GM12891 (cell line): ENCODE results near the gene KIFAP3.
"Not testable (repeated sequence)": the region's sequence is repeated elsewhere in the genome, so short reads cannot be mapped to it uniquely, and the experiment has no call there.

Source experiments
- DNase-seq: peaks from one replicate; pipeline ENCODE4 v3.0.0; 2011; ENCODE audit warnings: low spot score; ENCODE audit not compliant: insufficient read length
- FAIRE-seq: peaks from 2 replicates; lab custom pipeline; 2011; peaks lifted over from hg19 to GRCh38; lab: Jason Lieb, UNC
- PAX5 ChIP-seq: IDR thresholded peaks from 2 replicates; pipeline ENCODE4 v1.6.1; 2011; ENCODE audit warnings: low read length, moderate library complexity, mild to moderate bottlenecking; ENCODE audit not compliant: insufficient read depth, severe bottlenecking
- POLR2A ChIP-seq: IDR thresholded peaks from 2 replicates; pipeline ENCODE4 v1.6.1; 2011; ENCODE audit warnings: low read depth, low read length, control low read depth
- POLR2AphosphoS5 ChIP-seq: IDR thresholded peaks from 2 replicates; pipeline ENCODE4 v1.6.1; 2011; ENCODE audit warnings: low read depth, low read length, control low read depth
- POU2F2 ChIP-seq: IDR thresholded peaks from 2 replicates; pipeline ENCODE4 v1.6.1; 2011; ENCODE audit warnings: low read depth, mild to moderate bottlenecking, control low read depth, low read length, moderate library complexity
- SPI1 ChIP-seq: IDR thresholded peaks from 2 replicates; pipeline ENCODE4 v1.6.1; 2011; ENCODE audit warnings: low read depth, low read length, control low read depth
- TAF1 ChIP-seq: IDR thresholded peaks from 2 replicates; pipeline ENCODE4 v1.6.1; 2011; ENCODE audit warnings: low read depth, low read length, control low read depth

KIFAP3 gene

DNA sequence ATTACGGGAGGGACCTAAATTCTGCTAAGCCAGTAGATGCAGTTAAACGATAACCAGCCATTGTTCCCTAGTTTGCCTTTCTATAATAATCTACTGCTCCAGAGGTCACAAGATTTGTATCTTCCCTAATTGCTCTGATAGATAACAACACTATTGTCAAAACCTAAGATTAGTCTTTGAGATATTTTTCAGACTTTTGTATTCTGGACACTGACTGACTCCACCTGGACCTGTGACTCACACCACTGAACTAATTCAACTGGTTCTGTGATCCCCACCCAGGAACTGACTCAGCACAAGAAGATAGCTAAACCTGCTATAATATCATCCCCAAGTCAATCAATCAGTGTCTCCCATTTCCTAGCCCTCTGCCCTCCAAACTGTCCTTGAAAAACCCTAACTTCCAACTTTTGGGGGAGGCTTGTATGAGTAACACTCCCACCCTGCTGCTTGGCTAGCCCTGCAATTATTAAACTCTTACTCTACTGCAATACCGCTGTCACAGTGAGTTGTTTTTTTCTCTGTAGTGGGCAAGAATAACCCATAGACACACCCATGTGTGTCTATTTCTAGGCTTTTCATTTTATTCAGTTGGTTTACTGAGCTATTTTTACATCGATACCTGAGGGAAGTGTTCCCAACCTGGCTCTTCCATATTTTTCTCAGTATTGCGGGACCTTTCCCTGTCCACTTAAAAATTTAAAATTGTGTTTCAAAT, 11.2 kb downstream of the KIFAP3 start:
- DNase-seq (no peak), FAIRE-seq (peak; percentile 35)
- TF ChIP-seq POLR2A, result no peak
- no peak for TF ChIP-seq POLR2AphosphoS5
- TF ChIP-seq POU2F2, result no peak
- no peak for TF ChIP-seq SPI1
- TF ChIP-seq TAF1, result no peak

DNA sequence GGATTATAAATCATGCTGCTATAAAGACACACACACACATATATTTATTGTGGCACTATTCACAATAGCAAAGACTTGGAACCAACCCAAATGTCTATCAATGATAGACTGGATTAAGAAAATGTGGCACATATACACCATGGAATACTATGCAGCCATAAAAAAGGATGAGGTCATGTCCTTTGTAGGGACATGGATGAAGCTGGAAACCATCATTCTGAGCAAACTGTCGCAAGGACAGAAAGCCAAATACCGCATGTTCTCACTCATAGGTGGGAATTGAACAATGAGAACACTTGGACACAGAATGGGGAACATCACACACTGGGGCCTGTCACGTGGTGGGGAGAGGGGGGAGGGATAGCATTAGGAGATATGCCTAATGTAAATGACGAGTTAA, 12.8 kb downstream of the KIFAP3 start:
- not testable (repeated sequence) for FAIRE-seq

DNA sequence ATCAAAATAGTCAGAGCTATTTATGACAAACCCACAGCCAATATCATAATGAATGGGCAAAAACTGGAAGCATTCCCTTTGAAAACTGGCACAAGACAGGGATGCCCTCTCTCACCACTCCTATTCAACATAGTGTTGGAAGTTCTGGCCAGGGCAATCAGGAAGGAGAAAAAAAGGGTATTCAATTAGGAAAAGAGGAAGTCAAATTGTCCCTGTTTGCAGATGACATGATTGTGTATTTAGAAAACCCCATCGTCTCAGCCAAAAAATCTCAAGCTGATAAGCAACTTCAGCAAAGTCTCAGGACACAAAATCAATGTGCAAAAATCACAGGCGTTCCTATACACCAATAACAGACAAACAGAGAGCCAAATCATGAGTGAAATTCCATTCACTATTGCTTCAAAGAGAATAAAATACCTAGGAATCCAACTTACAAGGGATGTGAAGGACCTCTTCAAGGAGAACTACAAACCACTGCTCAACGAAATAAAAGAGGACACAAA, 14.4 kb downstream of the KIFAP3 start:
- not testable (repeated sequence) for FAIRE-seq, DNase-seq
- TF ChIP-seq SPI1, result peak; percentile 24; the same call in 1 of the 2 replicates

More for the DNA sequence above, 12.8 kb downstream of the KIFAP3 start:
- not testable (repeated sequence) for DNase-seq

DNA sequence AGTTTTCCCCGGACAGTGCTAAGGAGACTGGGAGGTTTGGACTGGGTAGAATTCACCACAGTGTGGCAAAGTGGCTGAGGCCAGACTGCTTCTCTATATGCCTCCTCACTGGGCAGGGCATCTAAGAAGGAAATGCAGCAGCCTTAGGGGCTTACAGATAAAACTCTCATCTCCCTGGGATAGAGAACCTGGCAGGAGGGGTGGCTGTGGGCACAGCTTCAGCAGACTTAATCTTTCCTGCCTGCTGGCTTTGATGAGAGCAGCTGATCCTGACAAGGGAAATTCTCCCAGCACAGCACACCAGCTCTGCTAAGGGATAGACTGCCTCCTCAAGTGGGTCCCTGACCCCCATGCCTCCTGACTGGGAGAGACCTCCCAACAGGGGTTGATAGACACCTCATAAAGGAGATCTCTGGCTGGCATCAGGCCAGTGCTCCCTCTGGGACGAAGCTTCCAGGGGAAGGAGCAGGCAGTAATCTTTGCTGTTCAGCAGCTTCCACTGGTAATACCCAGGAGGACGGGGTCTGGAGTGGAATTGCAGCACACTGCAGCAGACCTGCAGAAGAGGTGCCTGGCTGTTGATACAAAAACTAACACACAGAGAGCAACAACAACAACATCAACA, 25.2 kb downstream of the KIFAP3 start:
- TF ChIP-seq PAX5, result no peak
- TF ChIP-seq POLR2AphosphoS5, result no peak
- no peak for TF ChIP-seq TAF1
- TF ChIP-seq SPI1, result no peak
- no peak for TF ChIP-seq POLR2A
- TF ChIP-seq POU2F2, result no peak
- FAIRE-seq, result no peak
- DNase-seq, result no peak

DNA sequence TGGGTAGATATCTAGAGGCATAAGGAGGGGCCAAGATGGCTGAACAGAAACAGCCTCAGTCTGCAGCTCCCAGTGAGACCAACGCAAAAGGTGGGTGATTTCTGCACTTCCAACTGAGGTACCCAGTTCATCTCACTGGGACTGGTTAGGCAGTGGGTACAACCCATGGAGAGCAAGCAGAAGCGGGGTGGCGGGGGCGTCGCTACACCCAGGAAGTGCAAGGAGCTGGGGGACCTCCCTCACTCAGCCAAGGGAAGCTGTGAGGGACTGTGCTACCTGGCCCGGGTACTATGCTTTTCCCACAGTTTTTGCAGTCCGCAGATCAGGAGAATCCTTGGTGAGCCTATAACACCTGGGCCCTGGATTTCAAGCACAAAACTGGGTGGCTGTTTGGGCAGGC, 26.0 kb downstream of the KIFAP3 start:
- TF ChIP-seq POU2F2 (no peak), POLR2A (no peak), POLR2AphosphoS5 (no peak), PAX5 (no peak), SPI1 (no peak), TAF1 (no peak)
- FAIRE-seq (no peak), DNase-seq (no peak)

DNA sequence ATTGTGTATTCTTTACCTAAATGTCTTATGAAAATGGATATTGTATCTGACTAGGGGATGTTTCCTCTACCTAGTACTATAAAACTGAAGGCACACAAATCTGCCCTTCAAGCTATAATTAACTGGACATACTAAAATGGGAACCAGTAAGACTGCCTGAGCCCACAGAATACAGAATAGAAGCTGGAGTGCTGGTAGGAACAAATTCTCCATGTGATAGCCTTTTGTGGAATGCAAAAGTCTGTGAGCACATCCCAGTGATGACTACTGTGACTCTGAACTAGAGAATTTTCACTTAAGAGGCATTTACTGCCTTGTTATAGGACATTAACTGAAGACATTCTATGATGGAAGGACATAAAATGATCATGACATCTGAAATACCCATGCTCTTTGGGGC, 30.3 kb downstream of the KIFAP3 start:
- DNase-seq (no peak), FAIRE-seq (no peak)
- no peak for TF ChIP-seq POU2F2
- no peak for TF ChIP-seq POLR2A
- no peak for TF ChIP-seq POLR2AphosphoS5
- no peak for TF ChIP-seq TAF1
- no peak for TF ChIP-seq SPI1
- no peak for TF ChIP-seq PAX5

DNA sequence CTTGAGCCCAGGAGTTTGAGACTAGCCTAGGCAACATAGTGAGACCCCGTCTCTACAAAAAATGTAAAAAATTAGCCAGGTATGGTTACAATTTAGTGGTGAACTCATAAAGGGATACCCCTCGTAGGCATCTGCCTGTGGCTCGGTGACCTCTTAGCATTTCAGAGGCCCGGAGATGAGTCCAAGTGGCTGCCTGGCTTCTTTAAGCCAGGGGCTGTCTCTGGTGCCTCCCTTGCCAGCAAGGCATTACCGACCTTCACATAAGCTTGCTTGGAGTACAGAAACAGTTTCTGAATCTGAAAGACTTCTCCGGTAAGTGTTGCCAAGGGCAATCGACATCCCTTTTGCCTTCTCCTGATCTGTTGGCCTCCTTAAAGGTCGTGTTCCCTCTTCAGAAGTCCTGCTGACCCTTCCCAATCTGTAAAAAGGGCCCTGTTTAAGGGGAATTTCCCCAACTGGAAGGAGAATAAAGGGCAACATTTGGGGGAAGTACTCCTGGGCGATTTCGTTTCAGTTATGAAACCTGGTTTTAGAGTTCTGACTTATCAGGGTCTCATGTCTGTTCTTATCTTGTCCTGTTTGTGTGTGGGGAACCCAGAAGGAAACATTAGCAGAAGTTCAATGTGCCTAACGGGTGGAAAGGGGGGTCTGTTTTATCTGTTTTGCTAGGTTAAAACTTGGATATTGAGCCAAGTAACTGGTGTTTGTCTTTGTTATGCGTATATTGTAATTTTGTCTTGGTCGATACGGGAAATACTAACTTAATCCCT, 32.9 kb downstream of the KIFAP3 start:
- TF ChIP-seq TAF1 (no peak), POLR2A (no peak), POLR2AphosphoS5 (no peak), SPI1 (no peak), POU2F2 (no peak), PAX5 (no peak)
- DNase-seq (no peak), FAIRE-seq (no peak)

DNA sequence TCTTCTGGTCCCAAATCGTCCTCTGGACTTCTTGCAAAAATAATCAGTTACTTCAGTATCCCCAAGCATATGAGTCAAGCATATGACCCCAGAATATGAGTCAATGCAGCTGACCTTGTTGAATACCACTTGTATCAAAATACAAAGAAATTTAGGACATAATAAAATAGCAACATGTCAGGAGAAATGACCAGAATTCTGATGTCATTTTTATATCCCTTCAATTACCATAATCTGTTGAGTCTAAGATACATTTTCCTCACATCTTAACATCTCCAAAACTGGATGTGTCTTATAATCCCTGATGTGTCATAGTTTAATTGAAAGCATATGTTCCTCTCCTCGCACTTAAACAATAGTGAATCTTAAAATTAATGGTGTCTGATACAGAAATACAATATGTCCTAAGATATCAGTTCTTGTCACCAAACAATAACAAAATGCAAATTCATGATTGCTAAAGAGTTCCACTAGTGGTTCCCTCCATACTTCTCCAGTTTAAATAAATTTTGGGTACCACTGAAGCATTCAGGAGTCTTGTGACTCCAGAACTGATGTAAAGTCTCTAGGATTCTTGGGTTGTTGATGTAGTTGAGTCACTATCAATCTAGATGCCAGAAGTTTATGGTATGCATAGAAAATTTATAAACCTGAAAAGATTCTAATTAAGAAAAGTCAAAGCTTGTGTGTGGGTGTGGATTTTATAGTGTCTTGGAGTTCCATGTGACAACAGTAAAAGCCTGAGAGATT, 41.8 kb downstream of the KIFAP3 start:
- FAIRE-seq (no peak), DNase-seq (no peak)
- TF ChIP-seq POU2F2 (no peak), TAF1 (no peak), POLR2AphosphoS5 (no peak), POLR2A (no peak), PAX5 (no peak), SPI1 (no peak)

DNA sequence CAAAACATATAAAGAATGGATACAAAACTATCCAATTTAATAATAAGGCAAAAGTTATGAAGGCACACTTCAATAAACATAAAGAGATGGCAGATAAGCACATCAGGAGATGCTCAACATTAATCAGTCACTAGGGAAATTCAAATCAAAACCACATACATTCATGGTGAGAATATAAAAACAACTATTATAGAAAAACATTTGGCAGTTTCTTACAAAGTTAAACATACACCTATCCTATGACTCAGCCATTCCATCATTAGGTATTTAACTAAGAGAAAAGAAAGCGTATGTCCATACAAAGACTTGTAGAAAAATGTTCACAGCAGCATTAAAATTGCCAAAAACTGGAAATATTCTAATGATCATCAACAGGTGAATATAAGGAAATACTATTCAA, 44.3 kb downstream of the KIFAP3 start:
- no peak for FAIRE-seq
- TF ChIP-seq TAF1 (no peak), POLR2AphosphoS5 (no peak), POLR2A (no peak), POU2F2 (no peak), SPI1 (no peak), PAX5 (no peak)
- no peak for DNase-seq

DNA sequence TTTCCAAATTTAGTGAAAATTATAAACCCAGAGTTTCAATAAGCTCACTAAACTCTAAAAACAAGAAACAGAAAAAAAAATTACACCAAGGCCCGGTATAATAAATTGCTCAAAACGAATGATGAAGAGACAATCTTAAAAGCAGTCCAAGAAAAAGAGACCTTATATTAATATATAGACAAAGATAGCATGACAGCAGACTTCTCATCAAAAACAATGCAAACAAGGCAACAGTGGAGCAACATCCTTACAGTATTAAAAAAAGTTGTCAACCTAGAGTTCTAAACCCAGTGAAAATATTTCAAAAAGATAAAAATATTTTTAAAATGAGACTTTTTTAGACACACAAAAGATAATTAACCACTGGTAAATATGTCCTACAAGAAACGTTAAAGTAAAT, 46.7 kb downstream of the KIFAP3 start:
- FAIRE-seq (no peak), DNase-seq (no peak)
- TF ChIP-seq TAF1 (no peak), POU2F2 (no peak), POLR2AphosphoS5 (no peak), SPI1 (no peak), POLR2A (no peak), PAX5 (no peak)
